HepG2 (cell line): ENCODE measurements around the gene SAC3D1. TPM values are rescaled to one million over a fixed set of nuclear protein-coding genes. Genes with fewer than 3 reads are reported as not detected.

Source experiments
- ATAC-seq: fragments of 200-7000 bp; cut with Tn5 transposase; 3 replicates; pipeline ENCODE4 v1.9.1; 2020; ENCODE audit warnings: mild to moderate bottlenecking, moderate library complexity
- BruUV-seq: library from RNA; stranded (reverse); fragments of 400-500 nt; replicated peaks from 2 replicates; lab custom pipeline; 2021; lab: Mats Ljungman, UMichigan
- CTCF ChIA-PET: fragments of 300-600 bp; formaldehyde crosslinking; extraction: SDS; loops from one replicate; lab custom pipeline; 2021; ENCODE audit warnings: low total read pairs, inconsistent platforms, low intra/inter-chr PET ratio; lab: Yijun Ruan, JAX
- POLR2A ChIA-PET: fragments of 350-600 bp; sonication (Branson Sonifier 250); formaldehyde crosslinking; loops from one replicate; lab custom pipeline; 2020; ENCODE audit warnings: antibody characterized with exemption, inconsistent platforms; lab: Yijun Ruan, JAX
- DNase-seq: peaks from one replicate; pipeline ENCODE4 v3.0.0-alpha.2; 2015; ENCODE audit warnings: low spot score
- FAIRE-seq: peaks from 3 replicates; lab custom pipeline; 2011; peaks lifted over from hg19 to GRCh38; lab: Jason Lieb, UNC
- H2AFZ ChIP-seq: one replicate; pipeline ENCODE4 v1.6.1; 2011; ENCODE audit warnings: low read length, inconsistent platforms
- H3K27ac ChIP-seq: fragments of 300-600 bp; 3 replicates; pipeline ENCODE4 v1.8.0; 2011; ENCODE audit warnings: mixed run types, mild to moderate bottlenecking, mixed read lengths, low read length, inconsistent platforms; ENCODE audit not compliant: insufficient read depth; ENCODE audit errors: extremely low read length
- H3K27me3 ChIP-seq, 2 experiments: fragments of 200-600 bp in 1 of 2; 2 replicates in 1 of 2; 3 replicates in 1 of 2; pipeline versions ENCODE4 v1.6.0 to v1.8.0; 2011; ENCODE audit warnings: low read length in 2 of 2, mild to moderate bottlenecking in 2 of 2, moderate library complexity in 2 of 2, inconsistent platforms in 1 of 2; ENCODE audit not compliant: insufficient read depth in 2 of 2, control insufficient read depth in 1 of 2
- H3K36me3 ChIP-seq, 2 experiments: fragments of 200-600 bp in 1 of 2; replicated peaks in 1 of 2; 2 replicates in 1 of 2; 3 replicates in 1 of 2; pipeline versions ENCODE4 v1.5.1 to v1.8.0; 2011; ENCODE audit warnings: low read length in 2 of 2, inconsistent platforms in 1 of 2; ENCODE audit not compliant: insufficient read depth in 2 of 2, control insufficient read depth in 1 of 2
- H3K4me1 ChIP-seq: 2 replicates; pipeline ENCODE4 v1.5.1; 2012; ENCODE audit warnings: low read length, inconsistent platforms; ENCODE audit not compliant: insufficient read depth
- H3K4me2 ChIP-seq: 2 replicates; pipeline ENCODE4 v1.6.0; 2011; ENCODE audit warnings: low read depth, low read length, inconsistent platforms
- H3K4me3 ChIP-seq, 3 experiments: fragments of 200-600 bp in 1 of 3; sonication (generic), shearing (Covaris generic) in 1 of 3; replicated peaks in 1 of 3; 2 replicates each; pipeline ENCODE4 v1.5.1; 2011 to 2016; ENCODE audit warnings: low read length in 3 of 3, inconsistent platforms in 2 of 3, low read depth in 2 of 3, mild to moderate bottlenecking in 2 of 3, control low read depth in 1 of 3, mixed read lengths in 1 of 3; ENCODE audit not compliant: insufficient read depth in 1 of 3
- H3K79me2 ChIP-seq: one replicate; pipeline ENCODE4 v1.6.1; 2011; ENCODE audit warnings: low read length, inconsistent platforms; ENCODE audit not compliant: insufficient read depth
- H3K9ac ChIP-seq: 2 replicates; pipeline ENCODE4 v1.6.0; 2011; ENCODE audit warnings: mild to moderate bottlenecking, low read depth, low read length, inconsistent platforms; ENCODE audit not compliant: insufficient read depth
- H3K9me3 ChIP-seq: 2 replicates; pipeline ENCODE4 v1.5.1; 2012; ENCODE audit warnings: mild to moderate bottlenecking, low read length
- H4K20me1 ChIP-seq: 2 replicates; pipeline ENCODE4 v1.6.0; 2011; ENCODE audit warnings: inconsistent platforms, mild to moderate bottlenecking, low read length, moderate library complexity; ENCODE audit not compliant: insufficient read depth
- ARID3A ChIP-seq: IDR thresholded peaks from 2 replicates; pipeline ENCODE4 v1.6.1; 2012; ENCODE audit warnings: low read depth, low read length, improper control_type of control experiment
- CHD2 ChIP-seq: IDR thresholded peaks from 2 replicates; pipeline ENCODE4 v1.6.1; 2011; ENCODE audit warnings: low read depth, low read length, improper control_type of control experiment
- GRHL1 ChIP-seq: sonication (generic); formaldehyde crosslinking; conservative IDR thresholded peaks from 2 replicates; pipeline ENCODE4 v1.8.0; 2022; ENCODE audit warnings: missing genetic modification reagents
- HOXA3 ChIP-seq: sonication (generic); formaldehyde crosslinking; IDR thresholded peaks from 2 replicates; pipeline ENCODE4 v1.5.0; 2020; ENCODE audit warnings: missing genetic modification reagents
- MAF1 ChIP-seq: sonication (generic); formaldehyde crosslinking; IDR thresholded peaks from 2 replicates; pipeline ENCODE4 v1.5.0; 2020; ENCODE audit warnings: missing genetic modification reagents, borderline replicate concordance
- MXD4 ChIP-seq: IDR thresholded peaks from 2 replicates; pipeline ENCODE4 v1.6.1; 2016; ENCODE audit warnings: mild to moderate bottlenecking, missing biosample characterization, missing genetic modification reagents
- NFYB ChIP-seq: sonication (generic); formaldehyde crosslinking; IDR thresholded peaks from 2 replicates; pipeline ENCODE4 v1.4.0; 2020; ENCODE audit warnings: missing genetic modification reagents
- NFYC ChIP-seq: IDR thresholded peaks from 2 replicates; pipeline ENCODE4 v1.6.1; 2016; ENCODE audit warnings: missing genetic modification reagents, missing compliant biosample characterization
- SMYD3 ChIP-seq: sonication (generic); formaldehyde crosslinking; IDR thresholded peaks from 2 replicates; pipeline ENCODE4 v1.8.1; 2023; ENCODE audit warnings: mild to moderate bottlenecking, missing genetic modification reagents
- SRSF1 ChIP-seq: fragments of 200-400 bp; formaldehyde crosslinking; optimal IDR thresholded peaks from 2 replicates; pipeline ENCODE3; 2017; ENCODE audit warnings: mild to moderate bottlenecking, low read depth, low read length, moderate library complexity
- SRSF9 ChIP-seq: fragments of 200-400 bp; formaldehyde crosslinking; IDR thresholded peaks from 2 replicates; pipeline ENCODE4 v1.6.1; 2018; ENCODE audit warnings: borderline replicate concordance, mild to moderate bottlenecking, low read depth, low read length; ENCODE audit not compliant: insufficient read depth, poor library complexity, severe bottlenecking
- THAP11 ChIP-seq: IDR thresholded peaks from 2 replicates; pipeline ENCODE4 v1.6.1; 2016; ENCODE audit warnings: missing biosample characterization, missing genetic modification reagents
- ZBTB21 ChIP-seq: sonication (generic); formaldehyde crosslinking; IDR thresholded peaks from 2 replicates; pipeline ENCODE4 v1.4.0; 2020; ENCODE audit warnings: missing genetic modification reagents
- ZKSCAN8 ChIP-seq: IDR thresholded peaks from 2 replicates; pipeline ENCODE4 v1.6.1; 2016; ENCODE audit warnings: borderline replicate concordance, missing genetic modification reagents, missing compliant biosample characterization
- ZNF3 ChIP-seq: IDR thresholded peaks from 2 replicates; pipeline ENCODE4 v1.7.0; 2017; ENCODE audit warnings: inconsistent platforms
- ZNF367 ChIP-seq: sonication (generic); formaldehyde crosslinking; IDR thresholded peaks from 2 replicates; pipeline ENCODE4 v1.4.0; 2020; ENCODE audit warnings: missing genetic modification reagents, borderline replicate concordance
- ZSCAN25 ChIP-seq: sonication (generic); formaldehyde crosslinking; IDR thresholded peaks from 2 replicates; pipeline ENCODE4 v1.8.0; 2022; ENCODE audit warnings: mild to moderate bottlenecking, missing genetic modification reagents
- ZSCAN29 ChIP-seq: sonication (generic); formaldehyde crosslinking; conservative IDR thresholded peaks from 2 replicates; pipeline ENCODE4 v1.4.0; 2020; ENCODE audit warnings: mild to moderate bottlenecking, missing genetic modification reagents
- WGBS: methylation state at CpG from one replicate; pipeline ENCODE4 v1.1.6; 2017; ENCODE audit warnings: low lambda C conversion rate; 5-methylcytosine and 5-hydroxymethylcytosine counted together
- in situ Hi-C: cut with HindIII; loops from 2 replicates; pipeline ENCODE4 v1.10.0; 2017; ENCODE audit warnings: low pct_unique_long_range_greater_than_20kb; ENCODE audit not compliant: extremely low pct_ligation_motif_present
- intact Hi-C: fragments of 100-400 bp; cut with micrococcal nuclease; formaldehyde crosslinking; loops from one replicate; pipeline ENCODE4 v1.10.0; 2022; ENCODE audit not compliant: unreplicated experiment
- polyA plus RNA-seq, 8 experiments: library from polyadenylated mRNA; depleted of rRNA in 3 of 8; stranded (reverse) in 7 of 8; unstranded in 1 of 8; fragments of >200 nt; fragmentation: Illumina TruSeq in 4 of 8; extraction: Trizol in 4 of 8; gene quantifications; 2 replicates each; pipeline versions ENCODE4 v1.2.1 to v1.2.3, GENCODE V29; 2011 to 2016; ENCODE audit warnings: low read depth in 4 of 8, missing spikeins in 1 of 8, mixed read lengths in 1 of 8; ENCODE audit not compliant: insufficient read depth in 1 of 8
- total RNA-seq, 5 experiments: library from RNA; depleted of rRNA; stranded (reverse); fragments of >200 nt; fragmentation: Illumina TruSeq; extraction: Trizol; gene quantifications; 2 replicates each; pipeline ENCODE4 v1.2.3, GENCODE V29; 2016; ENCODE audit warnings: low read depth in 1 of 5

SAC3D1 gene
- total and polyA plus RNA-seq, 2 of the 13 experiments (the other 11 are each of a cell fraction or from before 2014, with no cell fraction given): 7.4 to 36.3 TPM

GRCh38 chr11:65034423-65034822 is 6.6 kb upstream of the SAC3D1 start:
- Histone ChIP-seq H3K4me3 (no peak overlapping the region), H3K9me3 (no peaks in the 10 kb centered on the region), H3K27me3 (no peaks in the 10 kb centered on the region)
- intact Hi-C loops: no loop called here
- ChIA-PET CTCF (no interaction called here), POLR2A (no interaction called here)
- FAIRE-seq (no peak), DNase-seq (no peak), ATAC-seq (no peak)
- in situ Hi-C loops: no loop called here
- WGBS: 97% methylated on average over 2 of the region's 2 CpGs
- TF ChIP-seq ARID3A (no peak), THAP11 (CRISPR knock-in tag) (no peak), MAF1 (CRISPR knock-in tag) (no peak)
- TF ChIP-seq, all 625 proteins: peak for 0
- Histone ChIP-seq H3K79me2 (no peaks in the 10 kb centered on the region), H2AFZ (no peak overlapping the region), H3K4me1 (no peaks in the 10 kb centered on the region), H3K4me2 (no peak overlapping the region), H3K27ac (no peak overlapping the region), H3K36me3 (peaks cover 24 to 50% of the 10 kb centered on the region in 2 experiments), H3K9ac (no peak overlapping the region), H4K20me1 (no peaks in the 10 kb centered on the region)
- no TSS peak for BruUV-seq

- WGBS: 94% methylated on average over 9 of the region's 11 CpGs
- Histone ChIP-seq H2AFZ (no peak overlapping the region), H3K27me3 (no peaks in the 10 kb centered on the region), H3K79me2 (no peaks in the 10 kb centered on the region), H4K20me1 (no peaks in the 10 kb centered on the region), H3K4me2 (no peak overlapping the region), H3K9me3 (no peaks in the 10 kb centered on the region), H3K36me3 (peaks cover 24 to 50% of the 10 kb centered on the region in 2 experiments), H3K4me1 (peaks cover 8% of the 10 kb centered on the region), H3K27ac (no peak overlapping the region), H3K4me3 (no peak overlapping the region), H3K9ac (no peak overlapping the region)
- DNase-seq (no peak), ATAC-seq (no peak), FAIRE-seq (no peak)
- ChIA-PET CTCF (no interaction called here), POLR2A (no interaction called here)
- BruUV-seq: no TSS peak
- intact Hi-C loops (no loop called here), in situ Hi-C loops (no loop called here)
- TF ChIP-seq HOXA3: no peak
- TF ChIP-seq SRSF1: no peak
- no peak for TF ChIP-seq MXD4 (CRISPR knock-in tag)
- TF ChIP-seq NFYB (CRISPR knock-in tag): no peak
- no peak for TF ChIP-seq ZBTB21 (CRISPR knock-in tag)
- no peak for TF ChIP-seq ZNF3 (CRISPR knock-in tag)
- no peak for TF ChIP-seq ZSCAN25
- TF ChIP-seq ZKSCAN8: no peak
- TF ChIP-seq SRSF9: no peak
- no peak for TF ChIP-seq CHD2
- TF ChIP-seq NFYC (CRISPR knock-in tag): no peak
- no peak for TF ChIP-seq ZSCAN29 (CRISPR knock-in tag)
- no peak for TF ChIP-seq ZNF367 (CRISPR knock-in tag)
- no peak for TF ChIP-seq GRHL1 (CRISPR knock-in tag)
- no peak for TF ChIP-seq SMYD3
Measured at GRCh38 chr11:65035579-65035978, 5.4 kb upstream of the SAC3D1 start.
